Muscle of leg (tissue), 11 donors: Measurements from ENCODE around the gene ANKRD40CL. TPM values are rescaled to one million over a fixed set of nuclear protein-coding genes. Genes with fewer than 3 reads are reported as not detected.

ENCODE experiments used
- DNase-seq: peaks from one replicate; pipeline ENCODE4 v3.0.0; 2013
- H3K27ac ChIP-seq: one replicate; pipeline ENCODE4 v1.5.1; 2013; ENCODE audit warnings: mild to moderate bottlenecking, low read length, control low read depth
- H3K27me3 ChIP-seq: one replicate; pipeline ENCODE4 v1.6.1; 2013; ENCODE audit warnings: low read length; ENCODE audit not compliant: control insufficient read depth, insufficient read depth
- H3K36me3 ChIP-seq: one replicate; pipeline ENCODE4 v1.6.1; 2013; ENCODE audit warnings: low read length; ENCODE audit not compliant: control insufficient read depth, insufficient read depth
- H3K4me1 ChIP-seq: one replicate; pipeline ENCODE4 v1.6.1; 2013; ENCODE audit warnings: low read length; ENCODE audit not compliant: control insufficient read depth, insufficient read depth
- H3K4me3 ChIP-seq: one replicate; pipeline ENCODE4 v1.5.1; 2013; ENCODE audit warnings: low read length, control low read depth
- H3K9me3 ChIP-seq: replicated peaks from 2 replicates; pipeline ENCODE4 v1.6.1; 2013; ENCODE audit warnings: low read depth, low read length; ENCODE audit not compliant: control insufficient read depth
- WGBS: methylation state at CpG from one replicate; pipeline ENCODE4 v1.1.5; 2013; ENCODE audit warnings: missing lambda C conversion rate; ENCODE audit not compliant: insufficient coverage; 5-methylcytosine and 5-hydroxymethylcytosine counted together
- polyA plus RNA-seq, 8 donors: library from polyadenylated mRNA; unstranded; fragments of 120-200 nt; gene quantifications; one replicate each; pipeline versions ENCODE4 v1.2.1 to v1.2.3, GENCODE V29; 2013; ENCODE audit warnings: inconsistent platforms in 1 of 8, low replicate concordance in 1 of 8; ENCODE audit not compliant: insufficient read length in 8 of 8, insufficient read depth in 1 of 8
- total RNA-seq: library from RNA; stranded (reverse); fragments of 120-200 nt; gene quantifications from one replicate; pipeline ENCODE4 v1.2.4, GENCODE V29; 2013

ANKRD40CL gene
- total and polyA plus RNA-seq, 9 donors = 0.21 to 0.56 (median 0.23) TPM; not detected in 4

DNA sequence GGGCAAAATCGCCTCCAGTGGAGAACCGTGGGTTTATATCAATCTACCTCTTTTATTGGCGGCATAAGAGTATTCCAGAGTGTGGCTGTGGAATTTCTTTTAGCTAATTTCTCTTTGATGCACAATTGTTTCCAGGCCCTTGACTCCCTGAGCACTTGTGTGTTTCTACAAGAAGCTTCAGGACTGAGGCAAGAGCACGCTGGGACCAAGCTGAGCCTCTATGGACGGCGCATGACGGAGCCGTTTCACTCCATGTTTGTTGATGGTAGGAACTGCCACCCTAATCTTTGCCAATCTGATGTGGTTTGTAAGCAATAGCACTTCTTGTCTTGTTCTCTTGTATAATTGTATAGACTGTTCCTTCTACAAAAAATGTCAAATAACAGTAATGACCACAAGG lies 11.2 kb upstream of the ANKRD40CL start:
- Histone ChIP-seq H3K27me3 (peaks cover 6% of the 10 kb centered on the region), H3K27ac (no peak overlapping the region), H3K36me3 (no peaks in the 10 kb centered on the region), H3K9me3 (no peaks in the 10 kb centered on the region), H3K4me1 (peaks cover 4% of the 10 kb centered on the region), H3K4me3 (no peak overlapping the region)
- DNase-seq = no peak
- no CpG with 5 or more reads among the region's 8 CpGs for WGBS

DNA sequence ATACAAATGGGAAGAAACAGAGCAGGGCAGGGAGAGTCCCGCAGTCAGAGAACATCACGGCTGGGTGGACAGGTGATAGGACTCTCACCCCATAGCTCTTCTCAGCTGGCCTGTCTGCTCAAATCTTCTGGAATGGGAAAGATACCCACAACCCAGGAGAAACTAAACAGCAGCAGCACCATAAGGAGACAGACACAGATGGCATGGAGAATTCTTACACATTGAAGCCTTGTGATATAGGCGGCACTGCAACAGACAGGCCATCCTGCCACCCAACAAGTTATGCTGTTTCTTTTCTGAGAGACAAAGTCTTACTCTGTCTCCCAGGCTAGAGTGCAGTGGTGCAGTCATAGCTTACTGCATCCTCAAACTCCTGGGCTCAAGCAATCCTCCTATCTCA lies 8.6 kb upstream of the ANKRD40CL start:
- Histone ChIP-seq H3K4me3 (no peak overlapping the region), H3K36me3 (no peaks in the 10 kb centered on the region), H3K9me3 (no peaks in the 10 kb centered on the region), H3K27ac (no peak overlapping the region), H3K27me3 (peaks cover under 1% of the 10 kb centered on the region), H3K4me1 (no peaks in the 10 kb centered on the region)
- 80% methylated on average over 1 of the region's 3 CpGs for WGBS
- no peak for DNase-seq

GRCh38 chr17:50774225-50774803 lies 7.0 kb upstream of the ANKRD40CL start:
- H3K9me3 ChIP-seq = no peaks in the 10 kb centered on the region
- H3K36me3 ChIP-seq = no peaks in the 10 kb centered on the region
- H3K4me1 ChIP-seq = no peaks in the 10 kb centered on the region
- WGBS = 100% methylated on average over 1 of the region's 7 CpGs
- no peak overlapping the region for H3K4me3 ChIP-seq
- H3K27ac ChIP-seq = no peak overlapping the region
- H3K27me3 ChIP-seq = no peaks in the 10 kb centered on the region
- DNase-seq = no peak

GRCh38 chr17:50771991-50772785 lies 4.9 kb upstream of the ANKRD40CL start:
- WGBS = 72% methylated on average over 7 of the region's 15 CpGs
- H3K4me3 ChIP-seq = no peak overlapping the region
- no peak overlapping the region for H3K27ac ChIP-seq
- no peaks in the 10 kb centered on the region for H3K27me3 ChIP-seq
- no peaks in the 10 kb centered on the region for H3K36me3 ChIP-seq
- no peaks in the 10 kb centered on the region for H3K4me1 ChIP-seq
- no peak for DNase-seq
- no peaks in the 10 kb centered on the region for H3K9me3 ChIP-seq

DNA sequence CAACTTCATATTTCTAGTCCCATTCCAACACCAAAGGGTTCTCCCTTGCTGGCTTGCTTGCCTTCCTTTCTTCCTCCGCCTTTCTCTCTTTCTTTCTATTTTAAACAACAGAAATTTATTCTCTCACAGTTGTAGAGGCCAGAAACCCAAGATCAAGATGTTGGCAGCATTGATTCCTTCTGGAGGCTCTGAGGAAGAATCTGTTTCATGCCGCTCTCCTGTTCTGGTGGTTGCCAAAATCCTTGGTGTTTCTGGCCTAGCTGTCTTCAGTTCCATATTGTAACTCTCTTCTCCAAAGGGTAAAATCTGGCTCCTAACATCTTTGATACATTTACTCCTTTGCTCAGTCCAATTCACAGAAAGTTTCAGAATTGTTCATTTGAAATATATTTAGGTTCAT lies 3.0 kb upstream of the ANKRD40CL start:
- WGBS = 70% methylated on average over 1 of the region's 2 CpGs
- peaks cover 9% of the 10 kb centered on the region for H3K4me1 ChIP-seq
- no peaks in the 10 kb centered on the region for H3K9me3 ChIP-seq
- no peak for DNase-seq
- H3K27me3 ChIP-seq = no peaks in the 10 kb centered on the region
- H3K27ac ChIP-seq = no peak overlapping the region
- H3K36me3 ChIP-seq = no peaks in the 10 kb centered on the region
- H3K4me3 ChIP-seq = no peak overlapping the region

- Histone ChIP-seq H3K27me3 (no peaks in the 10 kb centered on the region), H3K4me3 (no peak overlapping the region), H3K4me1 (peaks cover 9% of the 10 kb centered on the region), H3K36me3 (no peaks in the 10 kb centered on the region), H3K27ac (no peak overlapping the region), H3K9me3 (no peaks in the 10 kb centered on the region)
- no peak for DNase-seq
- 91% methylated on average over 4 of the region's 8 CpGs for WGBS
These were observed 2.6 kb upstream of the ANKRD40CL start for GRCh38 chr17:50769884-50770283.

DNA sequence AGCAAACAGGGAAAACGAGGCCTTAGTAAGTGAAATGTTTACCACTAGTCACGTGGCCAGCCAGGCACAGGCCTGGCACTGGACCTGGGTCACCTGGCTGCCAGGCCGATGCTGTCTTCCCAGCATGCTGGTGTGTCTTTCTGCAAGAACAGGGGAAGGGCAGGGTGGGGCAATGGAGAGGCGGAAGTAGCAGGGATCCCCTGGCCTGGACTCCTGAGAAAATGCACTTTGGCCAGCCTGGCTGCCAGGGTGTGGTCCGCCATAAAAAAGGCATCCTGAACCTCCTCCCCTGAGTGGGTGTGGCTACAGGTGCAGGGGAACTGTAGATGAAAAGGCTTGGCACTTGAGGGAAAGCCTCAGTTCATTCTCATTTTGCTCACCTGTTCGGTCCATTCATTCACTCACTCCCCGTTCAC lies 1.0 kb upstream of the ANKRD40CL start:
- WGBS = 77% methylated on average over 6 of the region's 7 CpGs
- H3K9me3 ChIP-seq = no peaks in the 10 kb centered on the region
- no peak overlapping the region for H3K4me3 ChIP-seq
- H3K27ac ChIP-seq = no peak overlapping the region
- peaks cover 20% of the 10 kb centered on the region for H3K4me1 ChIP-seq
- H3K27me3 ChIP-seq = no peaks in the 10 kb centered on the region
- DNase-seq = no peak
- no peaks in the 10 kb centered on the region for H3K36me3 ChIP-seq

DNA sequence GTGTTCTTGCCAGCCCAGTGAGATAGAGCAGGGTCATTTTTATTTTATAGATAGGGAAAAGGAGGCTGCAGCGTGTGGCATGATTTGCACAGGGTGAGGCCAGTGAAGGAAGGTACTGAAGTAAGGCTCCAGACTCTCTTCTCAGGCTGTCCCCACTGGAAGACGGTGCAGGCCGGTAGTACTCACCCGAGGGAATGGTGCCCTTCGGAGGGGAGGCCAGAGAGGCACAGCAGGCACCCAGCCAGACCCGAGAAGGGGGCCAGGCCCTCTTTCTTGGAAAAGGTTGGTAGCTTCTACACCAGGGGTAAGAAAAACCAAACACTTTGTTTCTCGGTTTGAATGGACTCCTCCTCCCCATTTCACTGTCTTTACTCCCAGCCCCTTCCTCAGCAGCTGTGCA lies 288 bp downstream of the ANKRD40CL start:
- WGBS = 61% methylated on average over 4 of the region's 7 CpGs
- H3K27ac ChIP-seq = no peak overlapping the region
- no peaks in the 10 kb centered on the region for H3K9me3 ChIP-seq
- H3K27me3 ChIP-seq = peaks cover 2% of the 10 kb centered on the region
- no peak overlapping the region for H3K4me3 ChIP-seq
- DNase-seq = no peak
- H3K36me3 ChIP-seq = no peaks in the 10 kb centered on the region
- H3K4me1 ChIP-seq = peaks cover 20% of the 10 kb centered on the region

- 78% methylated on average over 9 of the region's 10 CpGs for WGBS
- H3K36me3 ChIP-seq = no peaks in the 10 kb centered on the region
- DNase-seq = no peak
- H3K27ac ChIP-seq = no peak overlapping the region
- H3K4me3 ChIP-seq = no peak overlapping the region
- no peaks in the 10 kb centered on the region for H3K9me3 ChIP-seq
- peaks cover 2% of the 10 kb centered on the region for H3K27me3 ChIP-seq
- peaks cover 20% of the 10 kb centered on the region for H3K4me1 ChIP-seq
These were observed 895 bp downstream of the ANKRD40CL start for GRCh38 chr17:50766222-50767023.
